Breast epithelium (tissue), 3 donors: ENCODE results near the gene PKHD1.

Experiments used
- CTCF ChIP-seq, 3 donors: fragments of 450-650 bp; IDR thresholded peaks; one replicate each; pipeline ENCODE4 v1.5.1; 2016 to 2017; ENCODE audit warnings: antibody characterized with exemption in 3 of 3, mild to moderate bottlenecking in 3 of 3, moderate library complexity in 3 of 3
- POLR2A ChIP-seq: fragments of 450-650 bp; IDR thresholded peaks from one replicate; pipeline ENCODE4 v1.6.1; 2016; ENCODE audit warnings: antibody characterized with exemption, mild to moderate bottlenecking, moderate library complexity
- POLR2AphosphoS5 ChIP-seq, 3 donors: sonication (generic); formaldehyde crosslinking; IDR thresholded peaks; one replicate each; pipeline ENCODE4 v1.6.1; 2017; ENCODE audit warnings: antibody characterized with exemption in 3 of 3

GRCh38 chr6:51824940-51825339, 262.5 kb downstream of the PKHD1 start:
- TF ChIP-seq CTCF (IDR thresholded peaks at IDR 0.05) = no peak
- no peak for TF ChIP-seq POLR2A
- no peak for TF ChIP-seq POLR2AphosphoS5 (IDR thresholded peaks at IDR 0.05)
